ENCODE results near the gene DNAJB14.
A peak's percentile ranks its signal among the peaks of the same experiment; 100 is the strongest.

DNAJB14 gene

DNA sequence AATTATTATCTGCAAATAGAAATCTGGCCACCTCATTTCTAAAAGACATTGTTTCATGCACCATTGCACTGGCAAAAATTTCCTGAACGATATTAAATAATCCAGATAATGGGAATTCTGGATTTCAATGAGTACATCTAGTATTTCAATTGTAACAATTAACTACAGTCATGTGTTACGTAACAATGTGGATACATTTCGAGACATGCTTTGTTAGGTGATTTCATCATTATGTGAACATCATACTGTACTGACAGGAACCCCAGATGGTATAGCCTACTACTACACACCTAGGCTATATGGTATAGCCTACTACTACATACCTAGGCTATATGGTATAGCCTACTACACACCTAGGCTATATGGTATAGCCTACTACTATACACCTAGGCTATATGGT, 67.0 kb downstream of the DNAJB14 start:
- no peak overlapping the region for H3K27ac ChIP-seq (ENCODE audit: low read depth, low read length)
- H3K9ac ChIP-seq (ENCODE audit: low read length) = no peak overlapping the region
- H3K36me3 ChIP-seq (ENCODE audit: control insufficient read depth, insufficient read depth, low read length) = peaks cover 17% of the 10 kb centered on the region
- H3K4me1 ChIP-seq (ENCODE audit: control insufficient read depth, insufficient read depth, low read length) = peaks cover 12% of the 10 kb centered on the region
- H3K27me3 ChIP-seq (ENCODE audit: control insufficient read depth, insufficient read depth, low read length) = no peaks in the 10 kb centered on the region
- no peak overlapping the region for H3K4me3 ChIP-seq (ENCODE audit: low read length)

GRCh38 chr4:99878604-99879003, 67.8 kb downstream of the DNAJB14 start:
- Histone ChIP-seq H3K36me3 (ENCODE audit: control insufficient read depth, insufficient read depth, low read length) (peaks cover 17% of the 10 kb centered on the region), H3K9ac (ENCODE audit: low read length) (no peak overlapping the region), H3K27me3 (ENCODE audit: control insufficient read depth, insufficient read depth, low read length) (no peaks in the 10 kb centered on the region), H3K4me1 (ENCODE audit: control insufficient read depth, insufficient read depth, low read length) (peaks cover 12% of the 10 kb centered on the region), H3K4me3 (ENCODE audit: low read length) (no peak overlapping the region), H3K27ac (ENCODE audit: low read depth, low read length) (no peak overlapping the region)

DNA sequence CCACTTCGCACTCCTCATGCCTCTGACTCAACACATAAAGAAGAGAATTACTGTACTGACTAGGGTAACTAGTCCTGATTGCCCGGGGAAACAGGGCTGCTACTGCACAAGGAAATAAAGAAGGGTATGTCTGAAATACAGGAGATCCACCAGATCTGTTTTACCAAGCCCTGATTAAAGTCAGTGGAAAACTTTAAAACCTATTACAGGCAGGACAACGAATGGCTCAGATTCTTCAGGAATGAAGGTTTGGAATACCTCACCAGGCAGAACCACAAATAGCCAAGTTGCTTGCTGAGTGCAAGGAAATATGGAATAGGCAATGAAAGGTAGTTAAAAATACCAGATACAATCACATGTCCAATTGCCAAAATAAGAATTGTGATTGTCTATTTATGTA, 69.5 kb downstream of the DNAJB14 start:
- peaks cover 17% of the 10 kb centered on the region for H3K36me3 ChIP-seq (ENCODE audit: control insufficient read depth, insufficient read depth, low read length)
- H3K4me1 ChIP-seq (ENCODE audit: control insufficient read depth, insufficient read depth, low read length) = peaks cover 12% of the 10 kb centered on the region
- no peak overlapping the region for H3K27ac ChIP-seq (ENCODE audit: low read depth, low read length)
- H3K9ac ChIP-seq (ENCODE audit: low read length) = no peak overlapping the region
- H3K27me3 ChIP-seq (ENCODE audit: control insufficient read depth, insufficient read depth, low read length) = no peaks in the 10 kb centered on the region
- no peak overlapping the region for H3K4me3 ChIP-seq (ENCODE audit: low read length)

- Histone ChIP-seq H3K9ac (ENCODE audit: low read length) (no peak overlapping the region), H3K27ac (ENCODE audit: low read depth, low read length) (no peak overlapping the region), H3K36me3 (ENCODE audit: control insufficient read depth, insufficient read depth, low read length) (peaks cover 7% of the 10 kb centered on the region), H3K4me1 (ENCODE audit: control insufficient read depth, insufficient read depth, low read length) (peaks cover 12% of the 10 kb centered on the region), H3K4me3 (ENCODE audit: low read length) (no peak overlapping the region), H3K27me3 (ENCODE audit: control insufficient read depth, insufficient read depth, low read length) (no peaks in the 10 kb centered on the region)
These were observed 71.3 kb downstream of the DNAJB14 start for GRCh38 chr4:99875071-99875470.

GRCh38 chr4:99872570-99872969, 73.8 kb downstream of the DNAJB14 start:
- H3K4me1 ChIP-seq (ENCODE audit: control insufficient read depth, insufficient read depth, low read length) = peaks cover 18% of the 10 kb centered on the region
- no peak overlapping the region for H3K9ac ChIP-seq (ENCODE audit: low read length)
- no peaks in the 10 kb centered on the region for H3K27me3 ChIP-seq (ENCODE audit: control insufficient read depth, insufficient read depth, low read length)

DNA sequence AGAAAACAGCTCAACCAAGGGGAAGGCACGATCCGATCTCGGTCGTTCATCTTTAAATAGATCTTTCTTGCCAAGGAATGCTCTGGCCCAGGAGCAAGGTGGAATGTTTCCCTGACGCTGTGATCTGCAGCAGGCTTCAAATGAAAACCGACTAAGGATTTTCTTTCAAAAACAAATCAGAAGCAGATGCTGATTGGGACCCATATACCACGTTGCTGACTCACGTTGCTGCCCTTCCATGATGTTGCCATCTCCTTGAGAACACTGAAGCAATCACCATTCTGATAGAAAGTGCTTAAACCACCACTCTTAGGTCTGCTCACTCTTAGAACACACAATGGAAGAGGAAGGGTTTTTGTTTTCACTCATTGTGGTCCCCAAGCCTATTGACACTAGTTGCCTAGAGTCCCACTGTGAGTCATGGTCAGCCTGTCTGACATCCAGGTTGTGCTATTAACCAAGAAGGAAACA, 78.3 kb downstream of the DNAJB14 start:
- H3K4me3 ChIP-seq (ENCODE audit: low read length) = no peak overlapping the region
- peak overlapping the region; percentile 37 for H3K27ac ChIP-seq (ENCODE audit: low read depth, low read length)
- no peaks in the 10 kb centered on the region for H3K27me3 ChIP-seq (ENCODE audit: control insufficient read depth, insufficient read depth, low read length)
- no peak overlapping the region for H3K9ac ChIP-seq (ENCODE audit: low read length)
- H3K36me3 ChIP-seq (ENCODE audit: control insufficient read depth, insufficient read depth, low read length) = no peaks in the 10 kb centered on the region
- H3K4me1 ChIP-seq (ENCODE audit: control insufficient read depth, insufficient read depth, low read length) = peaks cover 6% of the 10 kb centered on the region

More at GRCh38 chr4:99872570-99872969, 73.8 kb downstream of the DNAJB14 start:
- Histone ChIP-seq H3K4me3 (ENCODE audit: low read length) (no peak overlapping the region), H3K27ac (ENCODE audit: low read depth, low read length) (no peak overlapping the region), H3K36me3 (ENCODE audit: control insufficient read depth, insufficient read depth, low read length) (no peaks in the 10 kb centered on the region)

DNA sequence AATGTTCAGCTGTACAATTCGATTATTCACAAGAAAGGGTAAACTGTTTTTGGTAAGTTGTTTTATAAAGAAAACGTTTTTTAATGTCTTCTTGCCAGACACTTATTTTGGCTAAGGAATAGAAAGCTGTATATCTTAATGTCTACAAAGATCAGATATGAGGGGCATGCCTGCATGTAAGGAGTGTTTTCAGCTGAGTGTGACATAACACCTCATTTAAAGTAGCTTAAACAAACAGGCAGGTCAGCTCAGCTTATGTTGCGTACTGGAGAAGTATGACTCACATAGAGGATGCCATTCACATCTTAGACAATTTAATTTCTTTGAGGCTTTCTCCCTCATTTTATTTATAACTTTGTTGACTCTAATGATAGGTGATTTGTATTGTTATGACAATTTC, 82.6 kb downstream of the DNAJB14 start:
- no peaks in the 10 kb centered on the region for H3K36me3 ChIP-seq (ENCODE audit: control insufficient read depth, insufficient read depth, low read length)
- H3K27ac ChIP-seq (ENCODE audit: low read depth, low read length) = peak overlapping the region; percentile 30
- no peak overlapping the region for H3K4me3 ChIP-seq (ENCODE audit: low read length)
- H3K9ac ChIP-seq (ENCODE audit: low read length) = no peak overlapping the region
- H3K27me3 ChIP-seq (ENCODE audit: control insufficient read depth, insufficient read depth, low read length) = no peaks in the 10 kb centered on the region
- H3K4me1 ChIP-seq (ENCODE audit: control insufficient read depth, insufficient read depth, low read length) = peaks cover 6% of the 10 kb centered on the region

DNA sequence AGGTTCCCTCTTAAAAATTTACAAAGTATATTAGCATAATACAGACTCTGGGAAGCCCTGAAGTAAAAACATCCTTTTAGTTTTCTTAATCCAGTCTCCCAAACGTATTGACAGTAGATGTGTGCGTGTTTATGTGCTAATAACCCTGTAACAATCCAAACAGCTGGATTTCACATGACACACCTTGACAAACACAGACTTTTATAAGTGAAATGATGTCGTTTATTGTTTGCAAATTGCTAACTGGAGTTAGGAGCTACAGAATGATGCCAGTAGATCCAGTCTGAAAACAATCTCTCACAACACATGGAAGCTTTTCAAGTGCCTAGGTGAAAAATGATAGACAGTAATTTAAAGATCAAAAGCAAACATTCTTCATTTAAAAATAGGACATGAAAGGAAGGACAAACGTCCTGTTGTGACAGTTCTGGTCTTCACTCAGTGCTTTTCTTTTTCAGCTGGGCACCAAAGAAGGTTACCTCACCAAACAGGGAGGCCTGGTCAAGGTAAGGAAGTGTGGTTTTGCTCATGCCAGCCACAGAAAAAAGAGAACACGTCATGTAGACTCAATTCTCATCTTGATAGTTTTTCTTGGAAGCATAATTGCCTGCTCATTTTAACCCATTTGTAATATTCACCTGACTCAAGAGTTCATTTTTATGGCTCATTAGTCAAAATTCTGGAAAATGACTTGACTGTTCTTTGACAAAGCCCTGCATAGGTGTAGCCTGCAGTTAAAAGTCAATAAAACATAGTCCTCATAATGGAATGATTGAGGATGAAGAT, 85.1 kb downstream of the DNAJB14 start:
- no peak overlapping the region for H3K27ac ChIP-seq (ENCODE audit: low read depth, low read length)
- H3K36me3 ChIP-seq (ENCODE audit: control insufficient read depth, insufficient read depth, low read length) = no peaks in the 10 kb centered on the region
- no peaks in the 10 kb centered on the region for H3K27me3 ChIP-seq (ENCODE audit: control insufficient read depth, insufficient read depth, low read length)
- no peak overlapping the region for H3K4me3 ChIP-seq (ENCODE audit: low read length)
- no peak overlapping the region for H3K9ac ChIP-seq (ENCODE audit: low read length)
- H3K4me1 ChIP-seq (ENCODE audit: control insufficient read depth, insufficient read depth, low read length) = no peaks in the 10 kb centered on the region

- no peak overlapping the region for H3K9ac ChIP-seq (ENCODE audit: low read length)
- no peaks in the 10 kb centered on the region for H3K36me3 ChIP-seq (ENCODE audit: control insufficient read depth, insufficient read depth, low read length)
- no peak overlapping the region for H3K4me3 ChIP-seq (ENCODE audit: low read length)
- no peaks in the 10 kb centered on the region for H3K4me1 ChIP-seq (ENCODE audit: control insufficient read depth, insufficient read depth, low read length)
- no peaks in the 10 kb centered on the region for H3K27me3 ChIP-seq (ENCODE audit: control insufficient read depth, insufficient read depth, low read length)
- no peak overlapping the region for H3K27ac ChIP-seq (ENCODE audit: low read depth, low read length)
These were observed 85.9 kb downstream of the DNAJB14 start for GRCh38 chr4:99860521-99860920.

- H3K27me3 ChIP-seq (ENCODE audit: control insufficient read depth, insufficient read depth, low read length) = no peaks in the 10 kb centered on the region
- no peaks in the 10 kb centered on the region for H3K4me1 ChIP-seq (ENCODE audit: control insufficient read depth, insufficient read depth, low read length)
- H3K4me3 ChIP-seq (ENCODE audit: low read length) = no peak overlapping the region
- no peak overlapping the region for H3K9ac ChIP-seq (ENCODE audit: low read length)
- no peaks in the 10 kb centered on the region for H3K36me3 ChIP-seq (ENCODE audit: control insufficient read depth, insufficient read depth, low read length)
- no peak overlapping the region for H3K27ac ChIP-seq (ENCODE audit: low read depth, low read length)
These were observed 86.8 kb downstream of the DNAJB14 start for GRCh38 chr4:99859618-99860017.

DNA sequence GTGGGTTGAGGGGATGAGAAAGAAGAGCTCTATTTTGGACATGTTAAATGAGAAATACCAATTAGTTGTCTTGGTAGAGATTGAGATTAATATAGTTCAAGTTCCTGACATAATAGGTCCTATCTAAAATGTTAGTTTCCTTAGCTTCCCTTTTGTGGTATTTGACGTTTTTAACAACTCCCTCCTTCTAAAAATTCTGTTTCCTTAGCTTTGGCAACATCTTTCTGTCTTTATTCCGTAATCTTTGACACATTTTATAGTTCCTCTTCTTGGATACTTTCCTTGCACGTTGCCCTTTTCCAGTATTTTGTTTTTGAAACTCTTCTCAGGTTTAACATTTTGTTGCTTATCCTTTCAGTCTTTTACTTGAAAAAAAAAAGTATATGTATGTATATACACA, 89.1 kb downstream of the DNAJB14 start:
- Histone ChIP-seq H3K4me1 (ENCODE audit: control insufficient read depth, insufficient read depth, low read length) (no peaks in the 10 kb centered on the region), H3K36me3 (ENCODE audit: control insufficient read depth, insufficient read depth, low read length) (no peaks in the 10 kb centered on the region), H3K27me3 (ENCODE audit: control insufficient read depth, insufficient read depth, low read length) (no peaks in the 10 kb centered on the region), H3K4me3 (ENCODE audit: low read length) (no peak overlapping the region), H3K9ac (ENCODE audit: low read length) (no peak overlapping the region), H3K27ac (ENCODE audit: low read depth, low read length) (no peak overlapping the region)

GRCh38 chr4:99856166-99856565, 90.3 kb downstream of the DNAJB14 start:
- no peak overlapping the region for H3K9ac ChIP-seq (ENCODE audit: low read length)
- no peaks in the 10 kb centered on the region for H3K4me1 ChIP-seq (ENCODE audit: control insufficient read depth, insufficient read depth, low read length)
- no peak overlapping the region for H3K27ac ChIP-seq (ENCODE audit: low read depth, low read length)
- no peaks in the 10 kb centered on the region for H3K27me3 ChIP-seq (ENCODE audit: control insufficient read depth, insufficient read depth, low read length)
- H3K4me3 ChIP-seq (ENCODE audit: low read length) = no peak overlapping the region
- H3K36me3 ChIP-seq (ENCODE audit: control insufficient read depth, insufficient read depth, low read length) = no peaks in the 10 kb centered on the region

GRCh38 chr4:99855678-99856077, 90.7 kb downstream of the DNAJB14 start:
- H3K27ac ChIP-seq (ENCODE audit: low read depth, low read length) = no peak overlapping the region

More at GRCh38 chr4:99855678-99856077, 90.7 kb downstream of the DNAJB14 start:
- Histone ChIP-seq H3K4me3 (ENCODE audit: low read length) (no peak overlapping the region), H3K36me3 (ENCODE audit: control insufficient read depth, insufficient read depth, low read length) (no peaks in the 10 kb centered on the region), H3K27me3 (ENCODE audit: control insufficient read depth, insufficient read depth, low read length) (no peaks in the 10 kb centered on the region), H3K4me1 (ENCODE audit: control insufficient read depth, insufficient read depth, low read length) (no peaks in the 10 kb centered on the region), H3K9ac (ENCODE audit: low read length) (no peak overlapping the region)
